Measurements from ENCODE around the gene WDR1. TPM values are rescaled to one million over a fixed set of nuclear protein-coding genes. Genes with fewer than 3 reads are reported as not detected.
A peak's percentile ranks its signal among the peaks of the same experiment; 100 is the strongest.

Gene WDR1
- total RNA-seq, 1 experiment from 2014 or later, result 367 TPM

DNA sequence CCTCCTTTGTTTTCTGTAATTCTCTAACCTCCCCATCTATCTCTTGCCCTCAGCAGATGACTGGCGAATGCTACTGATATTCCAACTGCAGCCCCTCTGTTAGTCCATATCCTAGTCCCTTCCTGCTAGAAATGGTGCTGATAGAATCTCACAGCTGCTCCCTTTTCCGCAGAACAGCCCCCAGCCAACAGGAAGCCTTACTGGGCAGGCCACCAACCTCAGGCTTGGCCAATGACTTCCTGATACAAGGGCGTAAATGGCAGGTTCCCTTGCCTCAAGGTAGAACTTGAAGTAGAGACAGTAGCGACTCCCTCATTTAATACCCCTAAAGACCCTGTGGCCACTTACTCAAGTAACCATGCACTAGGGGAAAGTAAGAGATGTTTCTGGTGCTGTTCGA lies 68.6 kb downstream of the WDR1 start:
- H3K4me1 Mint-ChIP-seq, result peaks cover 30 to 31% of the 10 kb centered on the region in 2 experiments

More for the DNA sequence above, 68.6 kb downstream of the WDR1 start:
- Histone ChIP-seq H3K79me2 (ENCODE audit: insufficient read depth, low read length) (no peaks in the 10 kb centered on the region), H3K4ac (ENCODE audit: low read depth, low read length) (no peak overlapping the region), H3K9me3 (ENCODE audit: control insufficient read depth, low read depth, low read length) (no peaks in the 10 kb centered on the region), H3K23ac (ENCODE audit: insufficient read length, low read depth, low read length) (no peak overlapping the region), H3K18ac (ENCODE audit: insufficient read length, low read depth, low read length) (no peak overlapping the region), H2BK120ac (ENCODE audit: low read depth, low read length, poor library complexity, severe bottlenecking) (no peak overlapping the region), H3K23me2 (ENCODE audit: insufficient read length, low read depth, low read length, poor library complexity, severe bottlenecking) (no peaks in the 10 kb centered on the region), H3K27me3 (ENCODE audit: insufficient read depth, low read length) (no peaks in the 10 kb centered on the region), H3K9ac (ENCODE audit: extremely low read depth, insufficient read length, low read length) (no peak overlapping the region), H3K4me1 (ENCODE audit: insufficient read depth, low read length) (peaks cover 2% of the 10 kb centered on the region; the same call in 1 of the 2 replicates), H3K27ac (ENCODE audit: insufficient read length, low read depth, low read length) (no peak overlapping the region), H3K4me2 (ENCODE audit: insufficient read depth, insufficient read length, low read length) (no peak overlapping the region), H3K56ac (ENCODE audit: insufficient read length, low read depth, low read length) (no peak overlapping the region), H3T11ph (ENCODE audit: low read length) (no peak overlapping the region), H4K8ac (replicated peaks; ENCODE audit: insufficient read length, low read depth, low read length) (no peak overlapping the region), H2BK12ac (ENCODE audit: insufficient read length, low read depth, low read length) (no peak overlapping the region), H4K91ac (ENCODE audit: insufficient read length, low read depth, low read length) (no peak overlapping the region), H3K79me1 (ENCODE audit: insufficient read depth, low read depth, low read length, poor library complexity, severe bottlenecking) (no peaks in the 10 kb centered on the region), H4K5ac (ENCODE audit: insufficient read length, low read depth, low read length) (no peak overlapping the region), H2BK15ac (ENCODE audit: low read depth, low read length) (no peak overlapping the region), H2AK5ac (ENCODE audit: insufficient read length, low read length) (no peak overlapping the region), H2BK20ac (ENCODE audit: low read depth, low read length, poor library complexity, severe bottlenecking) (no peak overlapping the region), H3K14ac (ENCODE audit: insufficient read depth, low read length) (no peak overlapping the region), H4K20me1 (ENCODE audit: control insufficient read depth, insufficient read depth, insufficient read length) (no peaks in the 10 kb centered on the region), H2BK5ac (ENCODE audit: insufficient read length, low read length) (no peak overlapping the region), H2AFZ (ENCODE audit: low read length) (no peak overlapping the region)
- TF ChIP-seq, protein P1, sequence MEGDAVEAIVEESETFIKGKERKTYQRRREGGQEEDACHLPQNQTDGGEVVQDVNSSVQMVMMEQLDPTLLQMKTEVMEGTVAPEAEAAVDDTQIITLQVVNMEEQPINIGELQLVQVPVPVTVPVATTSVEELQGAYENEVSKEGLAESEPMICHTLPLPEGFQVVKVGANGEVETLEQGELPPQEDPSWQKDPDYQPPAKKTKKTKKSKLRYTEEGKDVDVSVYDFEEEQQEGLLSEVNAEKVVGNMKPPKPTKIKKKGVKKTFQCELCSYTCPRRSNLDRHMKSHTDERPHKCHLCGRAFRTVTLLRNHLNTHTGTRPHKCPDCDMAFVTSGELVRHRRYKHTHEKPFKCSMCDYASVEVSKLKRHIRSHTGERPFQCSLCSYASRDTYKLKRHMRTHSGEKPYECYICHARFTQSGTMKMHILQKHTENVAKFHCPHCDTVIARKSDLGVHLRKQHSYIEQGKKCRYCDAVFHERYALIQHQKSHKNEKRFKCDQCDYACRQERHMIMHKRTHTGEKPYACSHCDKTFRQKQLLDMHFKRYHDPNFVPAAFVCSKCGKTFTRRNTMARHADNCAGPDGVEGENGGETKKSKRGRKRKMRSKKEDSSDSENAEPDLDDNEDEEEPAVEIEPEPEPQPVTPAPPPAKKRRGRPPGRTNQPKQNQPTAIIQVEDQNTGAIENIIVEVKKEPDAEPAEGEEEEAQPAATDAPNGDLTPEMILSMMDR (conservative IDR thresholded peaks at IDR 0.05), result no peak
- Mint-ChIP-seq H3K27ac (peak overlapping the region in 1 of 3 experiments; percentile 27; a peak in 1 of 7 replicates), H3K9me3 (no peaks in the 10 kb centered on the region; a peak in 1 of 5 replicates), H3K36me3 (ENCODE audit: insufficient read depth in 1 of 3, low read depth in 3 of 3) (peaks cover 0 to 3% (median 0%) of the 10 kb centered on the region in 3 experiments; a peak in 1 of 7 replicates), H3K27me3 (ENCODE audit: low read depth) (peaks cover 4% of the 10 kb centered on the region; the same call in 1 of the 2 replicates), H3K4me3 (no peak overlapping the region)
- no peak for DNase-seq
- WGBS (ENCODE audit: extremely low coverage, insufficient read length, low lambda C conversion rate), result no CpG with 5 or more reads among the region's 5 CpGs

Measured in H9 (cell line).